HepG2 (cell line): Measurements from ENCODE around the gene PLA2G4A.

Source experiments
- LCORL ChIP-seq, 2 experiments: fragments of 450-650 bp in 1 of 2; sonication (generic) in 1 of 2; formaldehyde crosslinking in 1 of 2; IDR thresholded peaks; 2 replicates each; pipeline versions ENCODE4 v1.5.0 to v1.6.1; 2017 to 2020; ENCODE audit warnings: antibody characterized with exemption in 1 of 2, missing genetic modification reagents in 1 of 2
- PHB2 ChIP-seq: fragments of 450-650 bp; IDR thresholded peaks from 2 replicates; pipeline ENCODE4 v1.6.1; 2018; ENCODE audit not compliant: partially characterized antibody
- POLR2A ChIP-seq, 2 experiments: IDR thresholded peaks; 2 replicates each; pipeline ENCODE4 v1.6.1; 2011; ENCODE audit warnings: low read depth in 2 of 2, low read length in 2 of 2, mild to moderate bottlenecking in 1 of 2, moderate library complexity in 1 of 2; ENCODE audit not compliant: insufficient read depth in 1 of 2
- POLR2AphosphoS5 ChIP-seq: IDR thresholded peaks from 2 replicates; pipeline ENCODE4 v1.6.1; 2012; ENCODE audit warnings: low read depth, low read length
- RELA ChIP-seq: sonication (generic); formaldehyde crosslinking; IDR thresholded peaks from 2 replicates; pipeline ENCODE4 v1.4.0; 2020; ENCODE audit warnings: missing genetic modification reagents
- TCF7 ChIP-seq: sonication (generic); IDR thresholded peaks from 2 replicates; pipeline ENCODE4 v1.6.1; 2016; ENCODE audit warnings: antibody characterized with exemption, low read depth
- TF ChIP-seq, protein P1 (sequence below): sonication (generic); formaldehyde crosslinking; IDR thresholded peaks from 2 replicates; pipeline ENCODE4 v1.5.0; 2020; ENCODE audit warnings: mild to moderate bottlenecking, missing genetic modification reagents, moderate library complexity
- TF ChIP-seq, protein P2 (sequence below): sonication (generic); formaldehyde crosslinking; IDR thresholded peaks from 2 replicates; pipeline ENCODE4 v1.9.0; 2021; ENCODE audit warnings: missing genetic modification reagents, borderline replicate concordance

DNA sequence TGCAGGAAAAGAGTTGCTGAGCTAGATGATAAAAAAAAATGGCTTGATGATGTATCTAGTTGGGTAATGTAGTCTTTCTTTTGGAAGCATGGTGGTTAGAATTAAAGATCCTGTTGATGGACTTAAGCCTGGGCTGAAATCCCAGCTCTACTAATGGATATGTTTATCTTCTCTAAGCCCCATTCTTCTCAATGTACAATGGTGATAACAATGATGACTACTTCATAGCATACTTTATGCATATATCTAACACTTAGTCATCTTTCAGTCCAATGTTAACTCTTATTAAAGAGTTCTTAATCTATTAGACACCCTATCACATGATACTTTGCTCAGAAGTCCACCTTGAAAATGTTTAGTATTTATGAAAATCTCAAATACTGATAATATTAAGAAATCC lies 189.5 kb downstream of the PLA2G4A start:
- TF ChIP-seq RELA (CRISPR knock-in tag) (no peak), POLR2A (IDR thresholded peaks at IDR 0.05; ENCODE audit: insufficient read depth in 1 of 2, low read depth in 2 of 2, low read length in 2 of 2) (no peak), POLR2AphosphoS5 (no peak), PHB2 (no peak), LCORL (IDR thresholded peaks at IDR 0.05) (no peak), LCORL (CRISPR knock-in tag; IDR thresholded peaks at IDR 0.05) (no peak), TCF7 (no peak)
- TF ChIP-seq, protein P1, sequence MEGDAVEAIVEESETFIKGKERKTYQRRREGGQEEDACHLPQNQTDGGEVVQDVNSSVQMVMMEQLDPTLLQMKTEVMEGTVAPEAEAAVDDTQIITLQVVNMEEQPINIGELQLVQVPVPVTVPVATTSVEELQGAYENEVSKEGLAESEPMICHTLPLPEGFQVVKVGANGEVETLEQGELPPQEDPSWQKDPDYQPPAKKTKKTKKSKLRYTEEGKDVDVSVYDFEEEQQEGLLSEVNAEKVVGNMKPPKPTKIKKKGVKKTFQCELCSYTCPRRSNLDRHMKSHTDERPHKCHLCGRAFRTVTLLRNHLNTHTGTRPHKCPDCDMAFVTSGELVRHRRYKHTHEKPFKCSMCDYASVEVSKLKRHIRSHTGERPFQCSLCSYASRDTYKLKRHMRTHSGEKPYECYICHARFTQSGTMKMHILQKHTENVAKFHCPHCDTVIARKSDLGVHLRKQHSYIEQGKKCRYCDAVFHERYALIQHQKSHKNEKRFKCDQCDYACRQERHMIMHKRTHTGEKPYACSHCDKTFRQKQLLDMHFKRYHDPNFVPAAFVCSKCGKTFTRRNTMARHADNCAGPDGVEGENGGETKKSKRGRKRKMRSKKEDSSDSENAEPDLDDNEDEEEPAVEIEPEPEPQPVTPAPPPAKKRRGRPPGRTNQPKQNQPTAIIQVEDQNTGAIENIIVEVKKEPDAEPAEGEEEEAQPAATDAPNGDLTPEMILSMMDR (CRISPR knock-in tag): no peak
- TF ChIP-seq, protein P2, sequence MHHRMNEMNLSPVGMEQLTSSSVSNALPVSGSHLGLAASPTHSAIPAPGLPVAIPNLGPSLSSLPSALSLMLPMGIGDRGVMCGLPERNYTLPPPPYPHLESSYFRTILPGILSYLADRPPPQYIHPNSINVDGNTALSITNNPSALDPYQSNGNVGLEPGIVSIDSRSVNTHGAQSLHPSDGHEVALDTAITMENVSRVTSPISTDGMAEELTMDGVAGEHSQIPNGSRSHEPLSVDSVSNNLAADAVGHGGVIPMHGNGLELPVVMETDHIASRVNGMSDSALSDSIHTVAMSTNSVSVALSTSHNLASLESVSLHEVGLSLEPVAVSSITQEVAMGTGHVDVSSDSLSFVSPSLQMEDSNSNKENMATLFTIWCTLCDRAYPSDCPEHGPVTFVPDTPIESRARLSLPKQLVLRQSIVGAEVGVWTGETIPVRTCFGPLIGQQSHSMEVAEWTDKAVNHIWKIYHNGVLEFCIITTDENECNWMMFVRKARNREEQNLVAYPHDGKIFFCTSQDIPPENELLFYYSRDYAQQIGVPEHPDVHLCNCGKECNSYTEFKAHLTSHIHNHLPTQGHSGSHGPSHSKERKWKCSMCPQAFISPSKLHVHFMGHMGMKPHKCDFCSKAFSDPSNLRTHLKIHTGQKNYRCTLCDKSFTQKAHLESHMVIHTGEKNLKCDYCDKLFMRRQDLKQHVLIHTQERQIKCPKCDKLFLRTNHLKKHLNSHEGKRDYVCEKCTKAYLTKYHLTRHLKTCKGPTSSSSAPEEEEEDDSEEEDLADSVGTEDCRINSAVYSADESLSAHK: no peak
